ENCODE data around the gene ACSL1.

- TF ChIP-seq EP300 (conservative IDR thresholded peaks at IDR 0.05; ENCODE audit: poor library complexity, severe bottlenecking) (no peak), RAD21 (conservative IDR thresholded peaks at IDR 0.05) (no peak), POLR2AphosphoS5 (IDR thresholded peaks at IDR 0.05) (no peak), EZH2 (IDR thresholded peaks at IDR 0.05; ENCODE audit: borderline replicate concordance, insufficient read depth, low read length, poor library complexity, severe bottlenecking) (no peak), CTCF (IDR thresholded peaks at IDR 0.05; ENCODE audit: poor library complexity, severe bottlenecking) (no peak), REST (IDR thresholded peaks at IDR 0.05; ENCODE audit: borderline replicate concordance) (no peak), TAF1 (IDR thresholded peaks at IDR 0.05; ENCODE audit: low read depth) (no peak)
Observed at GRCh38 chr4:184831153-184831552, 5.4 kb upstream of the ACSL1 start.
